ENCODE results near the gene BRD8.

The BRD8 gene

GRCh38 chr5:138180841-138181240, 2.4 kb upstream of the BRD8 start:
- no peak for TF ChIP-seq CTCF (IDR thresholded peaks at IDR 0.05; ENCODE audit: low read depth, low read length)
- H3K4me3 ChIP-seq (ENCODE audit: low read depth, low read length), result no peak overlapping the region
- DNase-seq (ENCODE audit: low read depth, low spot score), result no peak
- in situ Hi-C loops (cut with HindIII; ENCODE audit: low sequenced_read_pairs), result no loop called here

- H3K4me3 ChIP-seq (ENCODE audit: low read depth, low read length), result peak overlapping the region; percentile 97
- TF ChIP-seq CTCF (IDR thresholded peaks at IDR 0.05; ENCODE audit: low read depth, low read length), result peak; percentile 37
- peak; percentile 64 for DNase-seq (ENCODE audit: low read depth, low spot score)
- in situ Hi-C loops (cut with HindIII; ENCODE audit: low sequenced_read_pairs), result no loop called here
These were observed 1.9 kb upstream of the BRD8 start for GRCh38 chr5:138180183-138180782.

GRCh38 chr5:138179277-138179857, 937 bp upstream of the BRD8 start:
- DNase-seq (ENCODE audit: low read depth, low spot score), result no peak
- in situ Hi-C loops (cut with HindIII; ENCODE audit: low sequenced_read_pairs), result no loop called here
- TF ChIP-seq CTCF (IDR thresholded peaks at IDR 0.05; ENCODE audit: low read depth, low read length), result no peak
- H3K4me3 ChIP-seq (ENCODE audit: low read depth, low read length), result peak overlapping the region; percentile 97

- no peak for TF ChIP-seq CTCF (IDR thresholded peaks at IDR 0.05; ENCODE audit: low read depth, low read length)
- in situ Hi-C loops (cut with HindIII; ENCODE audit: low sequenced_read_pairs), result no loop called here
- DNase-seq (ENCODE audit: low read depth, low spot score), result peak; percentile 55
- peak overlapping the region; percentile 97 for H3K4me3 ChIP-seq (ENCODE audit: low read depth, low read length)
These were observed 402 bp downstream of the BRD8 start for GRCh38 chr5:138177941-138178515.

GRCh38 chr5:138170299-138170698, 8.1 kb downstream of the BRD8 start:
- no peak for TF ChIP-seq CTCF (IDR thresholded peaks at IDR 0.05; ENCODE audit: low read depth, low read length)
- in situ Hi-C loops (cut with HindIII; ENCODE audit: low sequenced_read_pairs), result no loop called here
- no peak overlapping the region for H3K4me3 ChIP-seq (ENCODE audit: low read depth, low read length)
- no peak for DNase-seq (ENCODE audit: low read depth, low spot score)

GRCh38 chr5:138169124-138169523, 9.3 kb downstream of the BRD8 start:
- DNase-seq (ENCODE audit: low read depth, low spot score), result no peak
- TF ChIP-seq CTCF (IDR thresholded peaks at IDR 0.05; ENCODE audit: low read depth, low read length), result no peak
- H3K4me3 ChIP-seq (ENCODE audit: low read depth, low read length), result no peak overlapping the region
- in situ Hi-C loops (cut with HindIII; ENCODE audit: low sequenced_read_pairs), result no loop called here

Data from astrocyte of the spinal cord (primary cell).